RPMI8226 (cell line): ENCODE results near the gene S100A13.

Experiments used
- DNase-seq: peaks from one replicate; pipeline ENCODE4 v3.0.0-alpha.2; 2015

S100A13 gene

DNA sequence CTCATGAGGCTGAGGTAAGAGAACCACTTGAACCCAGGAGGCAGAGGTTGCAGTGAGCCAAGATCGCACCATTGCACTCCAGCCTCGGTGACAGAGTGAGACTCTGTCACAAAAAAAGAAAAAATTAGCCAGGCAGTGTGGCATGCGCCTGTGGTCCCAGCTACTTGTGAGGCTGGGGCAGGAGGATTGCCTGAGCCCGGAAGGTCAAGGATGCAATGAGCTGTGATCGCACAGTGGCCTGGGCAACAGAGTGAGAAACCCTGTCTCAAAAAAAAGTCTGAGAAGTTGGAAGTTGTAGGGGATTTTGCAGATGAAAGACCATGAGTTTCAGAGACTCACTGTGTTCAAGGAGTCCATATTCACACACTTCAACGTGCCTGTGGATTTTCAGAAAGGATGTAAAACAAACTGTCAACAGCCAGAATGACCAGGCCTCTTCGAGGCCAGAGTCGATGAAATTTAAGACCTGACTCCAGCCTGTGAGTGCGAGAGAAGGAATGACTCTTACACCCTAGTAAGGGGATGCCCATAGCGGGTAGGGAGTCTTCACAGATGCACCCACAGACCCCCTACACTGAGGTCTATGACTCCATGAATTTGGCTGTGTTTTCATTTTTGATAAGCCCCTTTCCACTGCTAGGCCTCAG, 2.2 kb downstream of the S100A13 start:
- no peak for DNase-seq

DNA sequence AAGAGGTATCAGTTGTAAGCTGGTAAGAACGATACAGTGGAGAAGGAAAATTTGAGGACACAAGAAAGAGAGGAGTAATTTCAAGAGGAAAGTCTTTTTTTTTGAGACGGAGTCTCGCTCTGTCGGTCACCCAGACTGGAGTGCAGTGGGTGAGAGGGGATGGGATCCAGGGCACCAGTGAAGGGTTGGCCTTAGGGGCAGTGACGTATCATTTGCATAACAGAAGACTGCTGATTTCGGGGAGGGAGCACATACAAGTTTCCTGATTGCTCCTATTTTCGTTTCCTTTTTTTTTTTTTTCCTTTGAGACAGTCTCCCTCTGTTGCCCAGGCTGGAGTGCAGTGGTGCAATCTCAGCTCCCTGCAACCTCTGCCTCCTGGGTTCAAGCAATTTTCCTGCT, 4.2 kb downstream of the S100A13 start:
- no peak for DNase-seq

DNA sequence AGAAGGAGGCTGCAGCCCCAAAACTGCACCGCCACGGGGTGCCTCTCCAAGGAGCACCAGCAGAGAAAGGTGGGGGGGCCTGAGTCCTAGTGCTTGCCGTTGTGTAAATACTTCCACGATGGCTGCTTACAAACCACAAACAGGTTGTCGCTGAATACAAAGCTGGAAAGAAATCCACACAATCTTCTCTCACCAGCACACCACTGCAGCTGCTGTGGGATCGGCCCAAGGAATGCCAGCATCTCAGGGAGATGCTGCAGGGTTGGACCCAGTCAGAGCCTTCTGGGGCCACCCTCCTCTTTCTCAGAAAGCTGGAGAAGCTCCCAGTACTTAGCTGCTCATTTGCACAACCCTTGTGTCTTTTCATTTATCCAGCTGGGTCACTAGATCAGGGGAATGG, 8.1 kb downstream of the S100A13 start:
- no peak for DNase-seq

DNA sequence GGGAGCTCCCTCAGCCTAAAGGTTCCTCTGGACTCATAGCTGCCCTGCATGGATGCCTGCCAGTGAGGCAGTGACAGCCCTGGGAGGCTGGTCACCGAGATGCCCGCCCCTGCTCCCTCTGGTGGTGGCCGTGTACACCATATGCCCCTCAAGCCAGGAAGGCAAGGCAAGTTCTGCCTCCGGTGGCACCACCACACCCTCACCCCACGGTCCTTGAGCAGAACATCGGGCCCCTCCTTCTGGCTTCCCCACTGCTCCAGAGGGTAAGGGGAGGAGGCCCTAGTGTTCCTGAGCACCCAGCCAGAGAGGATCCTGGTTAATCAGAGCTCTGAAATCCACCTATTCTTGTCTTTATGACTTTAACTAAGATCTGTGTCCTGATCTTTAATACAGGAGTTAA, 9.6 kb downstream of the S100A13 start:
- DNase-seq = no peak

DNA sequence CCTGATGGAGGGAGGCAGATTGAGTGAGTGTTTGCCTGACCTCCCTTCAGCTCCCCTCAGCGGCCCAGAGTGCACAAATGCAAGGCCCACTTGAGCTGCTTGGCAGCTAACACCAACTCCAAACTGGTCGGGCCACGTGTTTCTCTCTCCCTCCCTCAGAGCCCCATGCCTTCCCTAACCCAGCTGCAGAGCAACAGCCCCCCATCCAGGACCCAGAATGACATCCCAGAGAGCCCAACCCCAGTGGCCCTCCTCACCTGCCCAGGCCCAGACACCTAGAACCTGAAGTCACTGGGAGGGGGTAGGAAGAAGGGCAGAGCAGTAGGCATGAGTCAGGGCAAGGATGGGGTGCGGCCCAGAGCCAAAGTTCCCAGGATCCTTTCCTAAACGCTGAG, 10.4 kb downstream of the S100A13 start:
- DNase-seq = no peak

DNA sequence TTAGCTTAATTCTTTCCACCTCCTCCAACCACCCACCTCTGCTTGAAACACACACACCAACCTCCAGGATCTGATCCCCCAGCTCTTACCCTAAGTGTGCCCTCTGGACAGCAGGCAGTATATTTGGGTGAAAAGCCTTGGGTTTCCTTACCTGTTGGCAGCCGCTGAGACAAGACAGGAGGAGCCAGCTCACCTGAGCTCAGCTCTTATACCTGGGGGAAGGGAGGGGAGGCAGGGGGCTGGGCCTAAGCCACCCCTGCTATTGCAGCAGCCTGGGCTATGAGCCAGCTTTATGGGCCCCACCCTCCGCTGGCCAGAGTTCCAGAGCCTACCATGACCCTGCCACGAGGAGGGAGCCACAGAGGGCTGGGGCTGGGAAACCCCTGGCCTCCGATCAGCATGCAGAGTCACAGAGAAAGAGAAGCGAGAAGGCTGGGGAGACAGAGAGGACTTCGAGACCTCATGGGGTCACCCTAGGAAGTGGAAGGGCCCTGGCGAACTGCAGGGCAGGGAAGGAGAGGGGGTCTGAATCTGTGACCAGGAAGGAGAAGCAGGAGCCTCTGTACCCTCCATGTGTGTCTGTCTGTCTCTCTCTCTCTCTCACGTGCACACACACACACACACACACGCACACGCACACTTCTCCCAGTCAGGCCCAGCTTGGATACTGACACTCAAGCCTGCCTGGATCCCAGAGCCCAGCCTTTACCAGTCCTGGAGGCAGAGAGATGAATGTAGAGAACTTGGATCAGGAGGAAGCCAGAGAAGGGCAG, 11.0 kb downstream of the S100A13 start, which contains the start of gene S100A14:
Gene S100A14 (minus strand): TSS at position 182 of the 773 bp plus-strand sequence. CDS start 467 bp downstream, outside the sequence.
- DNase-seq = no peak

DNA sequence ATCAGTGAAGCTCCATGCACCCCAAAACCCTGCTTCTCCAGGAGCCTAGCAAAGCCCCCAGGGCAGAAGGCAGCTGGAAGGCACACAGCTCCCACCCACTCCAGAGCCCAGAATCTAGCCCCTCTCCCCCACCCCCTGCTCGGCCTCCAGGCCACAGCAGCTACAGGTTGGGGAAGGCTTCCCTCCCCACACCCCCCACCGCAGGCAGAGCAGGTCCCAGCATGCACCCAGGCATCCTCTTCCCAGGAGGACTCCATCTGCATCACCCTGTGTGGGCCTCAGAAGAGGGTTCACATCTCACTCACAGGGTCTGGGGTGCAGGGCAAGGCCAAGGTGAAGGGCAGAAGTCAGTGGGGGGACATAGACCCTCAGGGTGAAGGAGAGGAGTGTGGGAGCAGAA, 11.9 kb downstream of the S100A13 start:
- no peak for DNase-seq

DNA sequence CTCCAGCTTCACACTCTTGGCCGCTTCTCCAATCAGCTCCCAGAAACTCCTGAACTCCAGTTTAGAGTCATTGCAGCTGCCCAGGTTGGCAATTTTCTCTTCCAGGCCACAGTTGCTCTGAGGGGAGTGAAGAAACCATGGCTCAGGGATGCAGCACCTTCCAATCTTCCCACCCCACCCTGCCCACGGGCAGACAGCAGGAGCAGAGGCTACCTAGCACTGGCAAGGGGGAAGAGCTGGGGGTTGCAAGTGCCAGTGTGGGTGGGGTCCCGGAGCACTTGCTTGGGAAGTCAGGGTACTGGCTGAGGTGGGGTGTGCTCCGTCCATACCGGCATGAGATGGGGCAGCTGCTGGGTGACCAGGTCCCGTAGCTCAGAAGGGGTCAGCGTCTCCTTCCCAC, 12.4 kb downstream of the S100A13 start:
- DNase-seq = no peak

DNA sequence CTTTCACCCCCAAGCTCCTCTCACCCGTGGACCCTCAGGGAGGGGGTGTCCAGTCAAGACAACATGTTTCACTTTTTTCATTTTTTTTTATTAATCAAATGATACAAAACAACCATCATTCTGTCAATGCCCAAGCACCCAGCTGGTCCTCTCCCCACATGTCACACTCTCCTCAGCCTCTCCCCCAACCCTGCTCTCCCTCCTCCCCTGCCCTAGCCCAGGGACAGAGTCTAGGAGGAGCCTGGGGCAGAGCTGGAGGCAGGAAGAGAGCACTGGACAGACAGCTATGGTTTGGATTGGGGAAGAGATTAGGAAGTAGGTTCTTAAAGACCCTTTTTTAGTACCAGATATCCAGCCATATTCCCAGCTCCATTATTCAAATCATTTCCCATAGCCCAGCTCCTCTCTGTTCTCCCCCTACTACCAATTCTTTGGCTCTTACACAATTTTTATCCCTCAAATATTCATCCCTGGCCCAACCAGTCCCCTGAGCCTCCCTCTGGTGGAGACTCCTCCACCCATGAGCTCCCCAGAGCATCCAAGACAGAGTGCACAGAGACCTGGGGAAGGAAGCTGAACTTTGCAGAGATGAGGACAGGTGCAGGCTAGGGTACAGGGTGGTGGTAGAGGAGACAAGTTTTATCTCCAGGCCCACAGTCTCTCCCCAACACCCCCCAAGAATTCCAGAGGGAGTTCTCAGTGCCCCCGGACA, 13.0 kb downstream of the S100A13 start:
- no peak for DNase-seq

DNA sequence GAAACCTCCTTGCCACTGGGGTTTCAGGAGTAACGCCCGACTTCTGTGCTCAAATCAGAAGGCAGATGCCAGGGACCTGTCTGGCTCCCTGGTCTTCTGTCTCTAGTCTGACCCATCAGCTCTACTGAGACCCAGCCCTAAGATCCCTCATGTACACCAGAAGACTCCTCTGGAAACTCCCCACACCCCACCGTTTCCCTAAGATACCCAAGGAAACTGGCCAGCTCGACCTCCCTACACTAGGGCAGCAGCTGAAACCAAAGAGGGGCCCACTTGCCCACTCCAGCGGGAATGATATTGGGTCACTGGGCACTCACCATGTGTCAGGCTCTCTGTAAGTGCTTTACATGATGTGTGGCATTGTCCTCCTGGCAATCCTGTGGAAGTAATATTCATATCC, 13.9 kb downstream of the S100A13 start:
- no peak for DNase-seq

DNA sequence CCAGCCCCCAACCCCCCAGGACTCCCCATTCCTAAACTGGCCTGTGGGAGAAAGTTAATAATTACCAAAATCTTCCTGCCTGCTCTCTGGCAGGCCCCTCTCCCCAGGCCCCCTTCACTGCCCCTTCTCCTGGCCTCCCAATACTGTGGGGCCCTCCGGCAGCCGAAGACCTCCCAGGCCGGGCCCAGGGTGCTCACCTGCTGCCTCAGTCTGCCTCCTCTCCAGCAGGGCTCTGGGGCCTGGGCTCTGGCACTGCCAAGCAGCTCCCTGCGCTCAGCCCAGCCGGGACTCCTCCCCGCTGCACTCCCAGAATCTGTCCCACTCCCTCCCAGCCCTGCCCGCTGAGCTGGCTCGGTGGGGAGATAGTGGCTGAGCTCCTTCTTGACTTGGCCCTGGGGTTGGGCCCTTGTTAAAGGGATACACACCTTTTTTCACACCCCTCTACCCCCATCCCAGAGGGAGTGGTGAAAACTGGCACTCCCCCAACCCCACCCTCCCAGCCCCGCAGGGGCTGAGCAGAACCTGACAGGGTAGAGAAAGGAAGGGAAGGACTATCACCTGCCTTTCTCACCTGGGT, 14.5 kb downstream of the S100A13 start, which contains the start of gene S100A16:
Gene S100A16 (minus strand): TSS at position 383 of the 577 bp plus-strand sequence. CDS start 4,986 bp downstream, outside the sequence.
- DNase-seq = no peak

DNA sequence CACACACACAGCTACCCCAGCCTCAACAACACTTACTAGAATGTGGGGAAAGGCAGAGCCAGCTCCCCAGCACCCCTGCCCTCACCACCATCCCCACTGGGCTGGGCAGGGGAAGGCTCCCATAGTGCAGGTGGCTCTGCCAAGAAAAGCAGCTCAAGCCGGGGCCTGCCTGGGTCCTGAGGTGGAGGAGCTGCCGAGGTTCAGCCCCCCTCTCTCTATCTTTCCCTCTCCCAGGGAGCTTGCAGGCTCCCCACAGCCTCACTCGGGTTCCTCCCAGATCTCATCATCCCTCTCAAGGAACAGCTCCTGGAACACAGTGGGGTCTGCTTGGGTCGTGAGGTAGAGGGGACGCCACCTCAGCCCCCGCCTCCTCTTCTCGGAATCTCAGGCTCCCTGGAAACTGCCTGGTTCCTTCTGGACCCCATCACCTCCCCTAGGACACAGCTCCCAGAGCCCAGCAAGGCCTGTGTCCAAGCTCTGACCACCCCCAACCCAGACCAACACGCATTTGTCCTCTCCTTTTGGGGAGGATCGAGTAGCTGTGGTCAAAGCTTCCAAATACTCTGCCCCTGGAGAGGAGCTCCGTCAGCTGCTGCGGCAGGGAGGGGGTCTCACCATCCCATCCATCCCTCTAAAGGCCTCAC, 15.1 kb downstream of the S100A13 start:
- DNase-seq = no peak

DNA sequence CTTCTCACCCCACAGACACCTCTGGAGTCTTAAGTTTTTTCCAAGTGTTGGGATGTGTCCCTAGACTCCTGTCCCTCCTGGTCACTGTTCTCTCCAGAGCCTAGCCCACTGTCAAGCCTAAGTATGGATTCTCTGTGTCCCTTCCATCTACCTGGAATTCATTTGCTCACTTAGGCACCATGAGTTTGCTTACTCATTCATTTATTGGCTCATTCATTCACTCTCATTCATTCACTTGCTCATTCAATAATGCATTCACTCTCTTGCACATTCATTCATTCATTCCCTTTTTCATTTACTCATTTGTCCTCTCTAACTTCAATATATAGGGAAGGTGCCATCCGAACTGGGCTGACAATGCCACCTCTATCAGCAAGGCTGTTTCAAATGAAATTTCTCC, 15.9 kb downstream of the S100A13 start:
- no peak for DNase-seq

DNA sequence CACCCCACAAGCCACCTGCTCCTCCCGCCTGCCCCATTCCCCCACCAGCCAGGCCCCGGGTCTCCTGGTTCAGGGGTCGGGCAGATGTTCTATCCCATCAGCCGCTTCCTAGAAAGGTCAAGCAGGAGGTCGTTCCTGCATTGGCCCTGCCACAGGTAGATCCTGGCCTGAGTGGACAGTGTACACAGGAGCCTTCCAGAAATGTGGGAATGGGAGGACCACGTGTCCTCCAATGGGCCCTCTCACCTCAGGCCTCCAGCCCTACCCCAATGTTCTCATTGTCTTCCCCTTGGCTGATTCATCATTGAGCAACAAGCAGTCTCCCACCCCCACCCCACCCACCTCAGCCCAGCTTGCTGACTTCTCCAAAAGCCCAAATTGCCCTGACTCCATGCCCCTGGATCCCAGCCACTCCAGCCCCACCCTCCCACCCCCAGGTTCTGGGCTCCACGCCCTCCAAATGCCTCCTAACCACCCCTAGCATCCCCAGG, 16.4 kb downstream of the S100A13 start:
- DNase-seq = no peak

DNA sequence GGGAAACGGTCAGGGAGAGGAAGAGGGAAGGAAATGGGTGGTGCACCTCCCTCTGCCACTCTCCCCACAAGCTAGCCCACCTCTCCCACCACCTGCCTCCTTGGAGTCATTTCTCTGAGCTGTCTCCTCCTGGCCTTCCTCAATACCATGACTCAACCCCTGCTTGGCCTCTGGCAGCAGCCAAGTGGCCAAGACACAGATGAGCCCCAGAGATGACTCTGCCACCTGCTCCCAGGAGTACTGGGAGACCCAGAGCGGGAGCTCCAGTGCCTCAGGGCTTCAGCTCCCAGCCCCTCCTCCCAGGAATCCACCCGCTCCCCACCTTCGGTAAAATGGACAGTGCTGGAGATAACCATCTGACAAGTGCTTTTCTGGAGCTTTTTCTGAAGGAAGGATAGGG, 17.0 kb downstream of the S100A13 start:
- DNase-seq = no peak

DNA sequence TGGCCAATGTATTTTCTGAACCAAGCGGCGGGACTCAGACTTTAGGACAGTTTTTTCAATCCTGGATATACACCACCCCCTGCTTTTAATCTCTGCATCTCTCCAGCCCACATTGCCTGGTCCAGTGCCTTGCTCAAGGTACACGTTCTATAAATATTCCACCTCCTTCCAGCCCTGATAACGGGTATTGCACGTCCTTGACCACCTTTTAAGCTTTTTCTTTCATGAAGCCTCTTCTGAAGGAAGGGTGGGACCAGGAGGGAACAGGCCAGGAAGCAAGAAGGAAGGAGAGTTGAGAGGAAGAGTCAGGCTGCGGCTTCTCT, 17.8 kb downstream of the S100A13 start:
- DNase-seq = no peak

DNA sequence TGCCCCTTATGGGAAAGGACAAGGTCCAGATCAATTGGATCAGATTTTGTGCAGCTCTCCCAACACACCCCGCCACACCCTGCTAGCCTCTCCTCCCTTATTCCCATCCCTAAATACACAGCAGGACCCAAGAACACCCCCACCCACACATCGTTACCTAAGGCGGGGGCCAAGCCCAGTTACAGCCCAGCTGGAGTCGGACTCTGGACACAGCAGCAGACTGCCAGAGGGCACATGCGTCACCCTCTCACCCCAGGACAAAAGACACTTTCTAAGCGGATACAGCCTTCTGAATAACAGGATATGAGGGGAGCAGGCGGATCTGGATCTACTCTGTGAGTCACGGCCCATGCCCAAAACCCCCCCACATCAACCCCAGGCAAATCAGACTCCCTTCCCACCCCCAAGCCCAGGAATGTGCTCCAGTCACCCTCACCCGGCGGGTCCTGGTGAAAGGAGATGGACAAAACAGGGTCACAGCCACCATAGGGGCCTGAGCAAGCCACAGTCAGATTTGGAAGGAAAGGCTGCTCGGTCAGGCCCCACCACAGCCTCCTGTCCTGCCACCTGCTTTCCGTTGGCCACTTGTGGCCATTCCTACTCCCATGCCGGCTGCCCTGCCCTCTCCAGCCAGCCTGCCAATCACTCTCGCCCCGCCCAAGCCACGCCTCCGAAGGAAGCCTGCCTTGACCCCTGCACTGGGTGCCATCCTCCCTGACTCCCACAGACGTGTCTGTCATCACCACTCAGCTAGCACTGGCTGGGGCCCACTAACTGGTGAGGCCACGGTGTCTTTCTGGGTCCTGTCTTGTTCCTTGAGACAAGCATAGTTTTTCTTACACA, 18.3 kb downstream of the S100A13 start:
- DNase-seq = no peak

DNA sequence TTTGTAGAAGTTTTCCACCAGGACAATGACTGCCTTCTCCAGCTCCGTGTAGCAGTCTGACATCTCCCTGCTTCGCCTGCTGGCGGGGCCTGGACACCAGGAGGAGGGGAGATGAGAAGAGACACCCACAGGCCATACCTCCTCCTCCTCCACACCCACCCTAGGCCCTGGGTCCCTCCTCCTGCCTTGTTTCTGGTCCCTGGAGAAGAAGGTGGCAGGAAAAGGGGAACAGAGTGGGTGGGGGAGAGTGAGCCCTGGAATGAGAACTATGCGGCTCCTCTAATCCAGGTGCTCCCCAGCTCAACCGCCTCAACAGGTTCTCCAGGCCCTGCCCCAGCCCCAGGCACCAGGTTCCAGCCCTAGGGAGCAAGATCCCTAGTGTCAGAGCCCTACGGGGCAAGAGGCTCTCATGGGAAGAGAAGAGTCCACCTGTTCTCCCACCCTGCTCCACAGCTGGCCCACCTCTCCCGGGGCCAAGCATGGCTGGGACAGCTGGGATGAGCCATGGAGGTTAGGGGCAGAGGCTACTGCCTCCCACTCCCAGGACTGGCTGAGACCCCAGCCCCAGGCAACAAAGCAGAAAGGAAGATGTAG, 19.1 kb downstream of the S100A13 start:
- no peak for DNase-seq

DNA sequence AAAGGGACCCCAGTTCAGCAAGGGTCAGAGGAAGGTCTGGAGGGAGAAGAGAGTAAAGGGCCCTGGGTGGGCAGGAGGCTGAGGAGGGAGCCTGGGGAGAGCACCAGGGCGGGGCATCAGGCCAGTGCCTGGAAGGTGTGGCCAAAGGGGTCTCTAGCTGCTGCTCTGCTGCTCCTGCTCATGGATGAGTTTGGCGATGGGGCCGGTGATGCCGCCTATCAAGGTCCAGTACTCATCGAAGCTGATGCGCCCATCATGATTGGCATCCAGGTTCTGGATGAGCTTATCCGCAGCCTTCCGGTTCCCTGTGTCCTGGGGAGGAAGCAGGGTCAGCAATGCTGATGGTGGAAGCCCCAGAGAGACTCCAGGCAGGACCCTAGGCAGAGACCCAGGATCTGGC, 19.9 kb downstream of the S100A13 start:
- no peak for DNase-seq

DNA sequence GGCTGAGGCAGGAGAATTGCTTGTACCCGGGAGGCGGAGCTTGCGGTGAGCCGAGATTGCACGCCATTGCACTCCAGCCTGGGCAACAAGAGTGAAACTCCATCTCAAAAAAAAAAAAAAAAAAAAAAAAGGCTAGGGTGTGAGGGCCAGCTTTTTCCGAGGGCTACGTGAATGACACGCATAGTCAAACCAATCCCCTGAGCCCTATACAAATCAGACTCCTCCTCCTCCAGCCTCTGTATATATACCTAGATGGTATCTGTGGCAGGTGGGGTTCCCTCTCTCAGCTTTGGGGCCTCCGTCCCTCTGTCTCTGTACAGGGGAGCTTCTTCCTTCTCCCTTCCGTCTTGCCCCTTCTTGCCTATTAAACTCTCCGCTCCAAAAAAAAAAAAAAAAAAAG, 21.1 kb downstream of the S100A13 start:
- DNase-seq = no peak

DNA sequence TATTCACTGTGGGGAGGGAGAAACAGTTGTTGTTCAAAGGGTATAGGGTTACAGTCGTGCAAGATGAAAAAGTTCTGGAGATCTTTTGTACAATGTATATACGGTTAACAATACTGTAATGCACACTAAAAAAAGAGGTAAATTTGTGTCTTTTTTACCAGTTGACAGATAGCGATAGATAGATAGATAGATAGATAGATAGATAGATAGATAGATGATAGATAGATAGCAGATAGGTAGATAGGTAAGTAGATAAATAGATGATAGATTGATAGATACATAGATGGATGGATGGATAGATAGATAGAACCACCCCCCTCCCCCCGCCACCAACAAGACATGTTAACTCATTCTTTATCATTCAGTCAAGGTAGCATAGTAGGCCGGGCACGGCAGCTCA, 24.6 kb downstream of the S100A13 start:
- no peak for DNase-seq

DNA sequence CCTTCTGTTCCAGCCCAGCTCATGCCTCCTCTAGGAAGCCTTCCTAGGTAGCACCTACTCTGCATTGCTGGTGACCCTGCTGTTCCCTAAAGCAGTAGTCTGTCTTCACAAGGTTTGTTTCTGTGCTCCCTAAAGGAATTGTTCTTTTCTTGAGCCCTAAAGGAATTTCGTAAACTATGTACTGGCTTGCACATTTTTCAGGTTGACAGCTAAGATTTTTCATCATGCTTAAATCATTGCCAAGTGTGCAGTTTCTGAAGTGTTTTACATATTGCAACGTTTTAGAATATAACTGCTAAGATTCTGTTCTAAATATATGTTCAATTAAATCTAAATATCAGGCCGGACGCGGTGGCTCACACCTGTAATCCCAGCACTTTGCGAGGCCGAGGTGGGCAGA, 27.5 kb downstream of the S100A13 start:
- DNase-seq = no peak
